IMR-90 (cell line): ENCODE results near the gene ELK3.

ENCODE experiments used
- BHLHE40 ChIP-seq: fragments of 150-350 bp; IDR thresholded peaks from 2 replicates; pipeline ENCODE4 v1.6.1; 2016; ENCODE audit warnings: mild to moderate bottlenecking, low read depth, low read length
- CEBPB ChIP-seq: IDR thresholded peaks from 2 replicates; pipeline ENCODE4 v1.6.1; 2012; ENCODE audit warnings: low read depth, low read length, improper control_type of control experiment
- MAFK ChIP-seq: IDR thresholded peaks from 2 replicates; pipeline ENCODE4 v1.6.1; 2012; ENCODE audit warnings: low read depth, low read length, improper control_type of control experiment
- MAZ ChIP-seq: IDR thresholded peaks from 2 replicates; pipeline ENCODE4 v1.6.1; 2012; ENCODE audit warnings: low read depth, mild to moderate bottlenecking, low read length, improper control_type of control experiment, moderate library complexity, borderline replicate concordance
- POLR2A ChIP-seq: IDR thresholded peaks from 2 replicates; pipeline ENCODE4 v1.6.1; 2012; ENCODE audit warnings: mild to moderate bottlenecking, low read depth, low read length
- TF ChIP-seq, protein P1 (sequence below): conservative IDR thresholded peaks from 2 replicates; pipeline ENCODE4 v1.5.1; 2012; ENCODE audit warnings: mild to moderate bottlenecking, low read depth, low read length, improper control_type of control experiment

DNA sequence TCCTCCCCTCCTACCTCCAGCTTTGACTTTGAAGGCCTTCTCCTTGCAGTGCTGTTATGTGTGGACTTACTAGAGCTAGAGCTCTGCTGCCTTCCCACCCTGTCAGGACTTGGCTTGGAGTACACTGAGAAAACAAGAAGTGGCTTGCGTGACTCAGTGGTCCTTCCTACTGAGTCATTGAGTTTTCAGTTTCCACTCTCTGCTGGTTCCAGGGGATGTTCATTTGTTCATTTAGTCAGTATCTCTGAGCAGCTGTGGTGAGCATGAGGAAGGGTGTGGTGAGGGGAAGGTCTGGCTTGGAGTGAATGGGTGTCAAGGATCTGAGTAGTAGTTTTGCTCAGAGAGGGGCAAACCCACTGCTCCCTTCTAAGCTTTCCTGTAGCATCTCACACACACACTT is 17.2 kb upstream of the ELK3 start:
- TF ChIP-seq, protein P1, sequence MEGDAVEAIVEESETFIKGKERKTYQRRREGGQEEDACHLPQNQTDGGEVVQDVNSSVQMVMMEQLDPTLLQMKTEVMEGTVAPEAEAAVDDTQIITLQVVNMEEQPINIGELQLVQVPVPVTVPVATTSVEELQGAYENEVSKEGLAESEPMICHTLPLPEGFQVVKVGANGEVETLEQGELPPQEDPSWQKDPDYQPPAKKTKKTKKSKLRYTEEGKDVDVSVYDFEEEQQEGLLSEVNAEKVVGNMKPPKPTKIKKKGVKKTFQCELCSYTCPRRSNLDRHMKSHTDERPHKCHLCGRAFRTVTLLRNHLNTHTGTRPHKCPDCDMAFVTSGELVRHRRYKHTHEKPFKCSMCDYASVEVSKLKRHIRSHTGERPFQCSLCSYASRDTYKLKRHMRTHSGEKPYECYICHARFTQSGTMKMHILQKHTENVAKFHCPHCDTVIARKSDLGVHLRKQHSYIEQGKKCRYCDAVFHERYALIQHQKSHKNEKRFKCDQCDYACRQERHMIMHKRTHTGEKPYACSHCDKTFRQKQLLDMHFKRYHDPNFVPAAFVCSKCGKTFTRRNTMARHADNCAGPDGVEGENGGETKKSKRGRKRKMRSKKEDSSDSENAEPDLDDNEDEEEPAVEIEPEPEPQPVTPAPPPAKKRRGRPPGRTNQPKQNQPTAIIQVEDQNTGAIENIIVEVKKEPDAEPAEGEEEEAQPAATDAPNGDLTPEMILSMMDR, result no peak
- no peak for TF ChIP-seq BHLHE40
- TF ChIP-seq MAZ, result no peak
- no peak for TF ChIP-seq CEBPB
- TF ChIP-seq POLR2A, result no peak
- no peak for TF ChIP-seq MAFK
